Measurements from ENCODE around the gene NAPG.
"Not testable (repeated sequence)": the region's sequence is repeated elsewhere in the genome, so short reads cannot be mapped to it uniquely, and the experiment has no call there.

The NAPG gene

DNA sequence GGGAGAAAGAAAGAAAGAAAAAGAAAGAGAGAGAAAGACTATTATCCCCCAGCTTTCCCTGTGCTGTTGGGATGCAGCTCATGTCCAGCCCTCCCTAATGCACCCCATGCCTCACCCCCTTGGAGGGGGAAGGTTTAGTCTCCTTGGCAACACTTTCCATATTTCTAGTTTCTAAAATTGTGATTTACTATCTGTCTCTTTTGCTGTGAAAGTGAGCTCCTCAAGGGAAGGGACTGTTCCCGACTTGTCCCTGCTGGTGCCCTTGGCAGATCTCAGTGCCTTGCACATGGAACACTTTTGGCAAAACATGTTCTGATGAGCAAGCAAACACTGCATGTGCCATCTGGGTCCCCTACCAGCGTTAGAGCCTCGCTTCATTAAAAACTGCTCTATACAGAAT lies 11.7 kb upstream of the NAPG start:
- DNase-seq (ENCODE audit: low read depth in 2 of 2) = no peak

DNA sequence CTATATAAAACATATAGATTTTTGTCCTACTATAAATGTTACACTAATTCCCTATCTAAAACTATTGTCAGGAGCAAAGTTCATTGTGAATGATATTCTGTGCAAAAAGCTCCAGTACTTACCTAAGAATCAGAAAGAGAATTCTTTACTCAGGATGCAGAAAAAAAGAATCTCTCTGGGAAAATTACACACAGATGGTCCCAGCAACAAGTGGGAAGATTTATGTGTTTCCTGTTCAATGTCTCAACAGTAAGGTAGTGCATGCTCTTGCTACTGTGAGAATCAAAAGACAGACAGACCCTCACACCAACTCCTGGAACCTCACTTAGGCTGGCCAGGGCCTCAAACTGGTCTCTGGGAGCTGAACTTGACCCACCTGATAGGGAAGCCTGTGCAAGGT lies 11.2 kb upstream of the NAPG start:
- no peak for DNase-seq (ENCODE audit: low read depth in 2 of 2)

DNA sequence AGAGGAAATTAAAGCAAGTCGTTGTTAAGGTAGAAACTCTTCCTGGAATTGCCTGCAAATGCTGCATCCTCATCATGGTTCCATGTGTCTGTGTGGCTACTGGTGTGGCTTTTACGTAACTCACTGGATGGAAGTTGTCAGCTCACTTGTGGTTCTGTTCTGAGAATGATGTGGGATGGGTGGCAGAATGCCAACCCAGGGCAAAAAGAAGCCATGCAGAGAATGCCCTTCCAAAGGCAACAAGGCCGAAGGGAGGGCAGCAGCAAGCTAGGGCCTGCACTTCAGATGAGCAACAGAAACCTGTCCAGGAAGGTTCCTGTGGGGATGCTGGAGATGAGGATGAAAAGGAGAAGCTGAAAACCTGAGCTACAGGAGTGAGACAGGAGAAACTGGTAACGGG lies 10.4 kb upstream of the NAPG start:
- DNase-seq (ENCODE audit: low read depth in 2 of 2) = no peak

DNA sequence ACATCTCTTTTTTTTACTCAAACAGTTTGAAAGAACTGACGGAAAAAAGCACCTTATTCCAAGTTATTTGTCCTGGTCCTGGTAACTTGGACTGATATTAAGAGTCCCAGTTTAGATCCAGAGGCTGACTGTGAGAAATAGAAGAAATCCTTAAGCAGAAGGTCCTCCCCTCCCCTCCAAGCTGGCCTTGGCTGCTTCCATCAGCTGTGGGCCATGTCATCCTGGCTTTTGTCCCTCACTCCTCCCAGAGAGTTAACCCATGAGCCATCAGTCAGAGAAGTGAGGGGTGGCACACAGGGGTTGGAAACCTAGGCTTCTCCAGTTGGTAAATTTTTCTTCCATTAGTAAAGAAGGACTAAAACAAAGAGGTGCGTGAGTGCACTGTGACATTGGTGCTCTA lies 9.7 kb upstream of the NAPG start:
- DNase-seq (ENCODE audit: low read depth in 2 of 2) = no peak

DNA sequence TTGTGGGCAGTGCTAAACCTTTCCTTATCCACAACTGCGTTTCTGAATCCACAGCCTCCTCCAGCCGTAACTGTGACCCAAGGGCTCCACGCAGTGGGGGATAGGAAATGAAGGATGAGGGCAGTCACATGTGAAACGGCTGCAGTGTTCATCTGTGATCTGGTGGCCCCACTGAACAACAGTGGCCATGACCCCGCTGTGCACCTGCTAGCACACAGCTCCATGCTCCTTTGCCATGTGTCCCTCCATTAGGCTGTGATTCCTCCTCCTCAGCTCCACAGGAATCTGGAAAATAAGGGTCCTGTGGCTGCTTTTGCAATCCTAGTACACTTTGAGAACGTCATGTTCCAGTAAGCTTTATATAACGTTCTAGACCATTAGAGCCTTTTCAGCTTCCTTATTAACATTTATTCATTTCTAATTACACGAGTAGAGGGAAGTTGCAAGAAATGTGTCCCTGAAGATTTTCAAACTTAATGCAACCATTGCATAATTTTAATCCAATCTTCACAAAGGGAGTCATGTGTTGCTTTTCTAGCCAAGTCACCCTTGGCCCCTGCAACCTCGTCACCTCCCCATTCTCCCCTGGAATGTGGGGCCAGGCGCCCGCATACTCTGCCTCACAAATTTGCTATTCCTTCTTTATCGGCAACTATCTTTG lies 7.1 kb upstream of the NAPG start:
- DNase-seq (ENCODE audit: low read depth in 2 of 2) = no peak

DNA sequence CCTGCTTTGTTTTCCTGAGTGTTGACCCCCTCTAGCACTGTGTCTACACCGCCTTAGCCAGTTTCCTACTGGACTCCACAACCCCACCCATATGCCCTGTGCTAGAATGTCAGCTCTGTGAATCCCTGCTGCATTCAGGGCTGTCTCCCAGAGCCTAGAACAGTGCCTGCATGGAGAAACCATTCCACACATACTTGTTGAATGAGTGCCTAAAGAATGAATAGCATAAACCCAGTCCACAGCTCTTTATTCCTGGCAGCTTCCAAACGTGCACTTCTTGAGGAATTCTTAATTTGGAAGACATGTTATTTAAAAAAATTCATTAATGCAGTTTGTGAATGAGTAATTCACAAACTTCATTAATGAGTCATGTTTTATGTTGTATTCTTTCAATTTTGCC lies 6.5 kb upstream of the NAPG start:
- DNase-seq (ENCODE audit: low read depth in 2 of 2) = no peak

DNA sequence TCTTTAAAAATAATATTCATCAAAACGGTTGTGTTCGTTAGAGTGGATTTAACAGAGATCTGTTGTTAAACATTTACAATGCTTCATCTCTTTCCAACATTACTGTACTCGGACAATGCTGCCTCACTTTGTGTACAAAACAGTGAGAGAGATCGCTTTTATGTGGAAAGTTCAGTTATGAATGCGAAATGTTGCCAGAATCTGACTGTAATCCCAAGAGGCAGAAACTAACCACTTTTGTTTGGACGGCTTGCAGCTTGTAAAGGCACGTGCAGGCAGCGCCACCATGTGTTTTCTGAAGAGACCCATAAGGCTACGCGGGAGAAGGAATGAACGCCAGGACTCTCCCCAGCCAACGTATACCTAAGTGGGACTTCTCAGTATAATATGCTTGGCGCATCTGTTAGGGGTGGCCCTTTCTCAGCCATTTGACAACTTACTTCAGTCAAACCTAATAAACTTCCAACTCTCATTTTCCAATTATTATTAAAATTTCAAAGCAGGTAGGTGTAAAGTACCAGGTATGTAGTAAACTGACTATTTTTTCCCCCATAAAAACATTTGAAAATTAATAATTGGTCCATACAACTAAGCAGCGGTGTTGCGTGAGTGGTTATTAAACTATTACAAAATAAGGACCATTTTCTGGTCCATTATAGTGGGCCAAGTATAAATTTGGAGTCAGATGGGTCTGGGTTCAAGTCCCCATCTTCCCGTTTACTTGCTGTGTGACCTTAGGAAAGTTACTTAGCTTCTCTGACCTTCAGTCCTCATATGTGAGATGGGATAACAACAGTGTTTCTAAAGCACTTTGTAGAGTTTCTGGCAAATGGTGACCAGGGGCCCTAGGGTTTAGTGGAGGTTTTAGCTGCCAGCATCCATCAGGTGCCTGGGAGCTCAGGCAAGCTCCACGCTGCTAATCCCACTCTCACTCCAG lies 5.6 kb upstream of the NAPG start:
- DNase-seq (ENCODE audit: low read depth in 2 of 2) = peak in 1 of 2 donors; percentile 23

DNA sequence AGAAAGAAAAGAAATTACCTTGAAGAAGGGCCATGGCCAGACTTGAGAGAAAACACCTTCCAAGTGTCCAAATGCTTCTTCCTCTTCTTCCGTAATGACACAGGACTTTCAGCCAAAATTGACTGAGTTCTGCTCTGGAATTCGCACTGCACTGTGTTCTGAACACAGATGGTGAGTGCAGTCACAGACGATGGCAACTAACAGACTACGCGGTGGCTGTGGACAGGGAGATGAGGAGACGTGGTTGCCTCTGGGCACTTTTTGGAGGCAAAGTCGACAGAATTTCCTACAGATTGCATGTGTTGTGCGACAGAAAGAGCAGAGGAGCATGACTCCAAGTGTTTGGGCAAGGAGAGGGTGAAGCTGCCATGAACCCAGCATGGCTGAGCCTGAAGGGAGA lies 4.3 kb upstream of the NAPG start:
- no peak for DNase-seq (ENCODE audit: low read depth in 2 of 2)

DNA sequence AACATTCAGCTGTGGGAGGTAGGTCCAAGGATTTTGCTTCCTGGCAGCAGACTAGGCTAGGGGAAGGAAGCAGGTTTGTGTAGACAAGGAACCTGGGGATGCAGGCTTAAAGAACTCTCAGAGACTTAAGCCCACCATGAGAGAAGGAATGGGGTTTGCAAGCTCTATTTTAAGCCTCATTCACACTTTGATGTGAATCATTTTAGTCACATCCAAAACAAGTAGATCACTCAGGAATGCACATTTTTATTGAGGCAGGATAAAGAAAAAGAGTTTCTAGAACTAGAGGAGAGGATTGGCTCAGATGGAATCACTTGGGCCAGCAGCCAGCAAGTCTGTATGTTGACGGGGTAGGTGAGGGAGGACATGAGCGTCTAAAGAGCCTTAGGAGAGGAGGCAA lies 3.3 kb upstream of the NAPG start:
- DNase-seq (ENCODE audit: low read depth in 2 of 2) = no peak

DNA sequence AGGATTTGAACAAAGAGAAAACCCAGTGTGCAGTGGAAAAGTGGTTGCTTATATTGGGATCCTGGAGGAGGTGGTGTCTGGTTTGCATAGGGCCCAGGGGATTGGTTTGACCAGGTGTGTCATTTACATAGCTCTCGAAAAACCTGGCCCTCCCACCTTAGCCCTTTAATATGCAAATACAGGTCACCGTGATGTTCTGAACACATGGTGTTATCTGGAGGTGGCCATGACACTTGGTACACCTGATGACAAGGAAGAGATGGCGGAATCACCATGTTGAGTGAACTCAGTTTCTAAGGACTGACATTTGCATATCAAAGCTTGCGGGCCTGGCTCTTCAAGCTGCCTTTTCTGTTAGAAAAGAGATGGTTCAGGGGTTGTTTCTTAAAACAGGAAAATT lies 2.3 kb upstream of the NAPG start:
- no peak for DNase-seq (ENCODE audit: low read depth in 2 of 2)

DNA sequence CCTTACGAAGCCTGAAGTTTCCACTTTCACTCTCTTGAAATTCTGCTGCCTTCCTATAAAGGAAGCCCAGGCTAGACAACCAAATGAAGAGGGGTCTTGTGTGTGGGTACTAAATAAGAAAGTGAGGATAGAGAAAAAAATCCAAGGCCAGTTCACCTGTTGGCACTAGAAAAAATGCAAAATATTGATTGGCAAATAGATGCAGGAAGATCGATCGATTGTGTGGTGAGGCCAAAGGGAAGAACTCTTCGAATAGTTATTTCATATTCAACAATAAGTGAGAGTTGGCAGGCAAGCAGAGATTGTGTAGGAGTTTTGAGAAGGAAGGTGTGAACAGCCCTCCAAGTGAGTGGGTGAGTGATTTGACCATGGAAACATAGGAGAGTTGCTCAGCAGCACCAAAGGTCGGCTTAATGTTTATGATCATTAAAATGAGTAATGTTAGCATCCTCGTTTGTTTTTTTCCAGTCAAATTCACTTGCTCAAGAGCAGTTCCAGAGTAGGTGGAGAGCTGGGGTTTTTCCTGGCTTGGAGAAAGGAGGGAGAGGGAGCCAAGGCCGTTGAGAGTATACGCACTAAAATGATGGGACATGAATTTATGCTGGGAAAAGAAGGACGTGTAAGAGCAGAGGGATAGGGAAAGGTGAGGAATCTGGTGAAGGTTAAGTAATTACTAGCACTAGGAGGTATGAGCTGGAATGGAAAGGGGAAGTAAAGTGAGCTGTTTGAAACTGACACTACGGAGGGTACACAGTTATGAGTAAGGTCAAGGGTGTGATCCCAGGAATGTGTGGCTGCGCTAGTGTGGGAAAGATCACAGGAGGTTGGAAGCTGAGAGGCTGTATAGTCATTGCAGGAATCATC lies 1.1 kb upstream of the NAPG start:
- DNase-seq (ENCODE audit: low read depth in 2 of 2) = no peak

DNA sequence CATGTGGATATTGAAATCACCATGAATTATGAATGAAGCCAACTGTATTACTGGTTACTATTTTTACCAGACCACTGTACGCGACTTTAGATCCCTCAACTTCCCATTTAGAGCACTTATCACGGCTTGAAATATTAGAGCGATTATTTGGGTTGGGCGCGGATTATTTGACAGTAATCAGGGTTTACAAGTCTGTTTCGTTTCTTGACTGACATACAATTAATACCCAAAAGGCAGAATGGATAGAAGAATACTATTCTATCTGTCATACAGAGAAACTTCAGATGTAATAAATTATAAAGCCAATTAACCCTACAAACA lies 496 bp upstream of the NAPG start:
- no peak for DNase-seq (ENCODE audit: low read depth in 2 of 2)

DNA sequence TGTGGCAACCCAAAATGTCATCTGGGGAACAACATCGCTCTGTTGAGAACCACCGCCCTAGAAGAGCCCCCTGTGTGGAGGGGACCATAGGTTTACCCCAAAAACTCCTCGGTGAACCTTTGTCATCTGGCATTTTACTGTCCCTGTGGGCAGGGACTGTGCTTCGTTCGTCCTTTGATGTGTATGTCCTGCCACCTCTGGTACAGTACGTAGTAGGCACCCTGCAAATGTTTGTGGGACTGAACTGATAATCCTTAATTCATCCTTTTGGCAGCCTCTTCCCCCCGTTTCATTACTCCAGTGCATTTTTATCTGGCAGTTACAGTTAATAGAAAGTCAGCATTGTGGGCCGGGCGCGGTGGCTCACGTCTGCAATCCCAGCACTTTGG lies 728 bp downstream of the NAPG start:
- DNase-seq (ENCODE audit: low read depth in 2 of 2) = no peak

DNA sequence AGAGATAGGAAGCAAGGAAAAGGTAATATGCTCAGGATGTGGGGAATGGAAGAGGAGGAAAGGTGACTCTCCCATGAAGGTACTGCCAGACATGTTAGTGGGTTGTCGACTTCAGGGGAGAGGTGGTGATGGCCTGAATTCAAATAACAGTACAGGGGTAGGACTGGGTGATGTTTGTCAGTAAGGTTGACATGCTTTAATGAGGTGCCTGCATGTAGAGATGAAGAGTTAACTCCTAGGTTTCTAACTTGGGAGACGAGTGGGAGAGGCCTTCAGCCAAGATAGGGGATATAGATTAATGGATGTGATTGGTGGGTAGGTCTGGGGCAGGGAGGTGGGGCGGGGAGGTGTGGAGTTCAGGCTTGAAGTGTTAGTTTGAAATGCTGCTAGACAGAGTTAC lies 2.6 kb downstream of the NAPG start:
- no peak for DNase-seq (ENCODE audit: low read depth in 2 of 2)

DNA sequence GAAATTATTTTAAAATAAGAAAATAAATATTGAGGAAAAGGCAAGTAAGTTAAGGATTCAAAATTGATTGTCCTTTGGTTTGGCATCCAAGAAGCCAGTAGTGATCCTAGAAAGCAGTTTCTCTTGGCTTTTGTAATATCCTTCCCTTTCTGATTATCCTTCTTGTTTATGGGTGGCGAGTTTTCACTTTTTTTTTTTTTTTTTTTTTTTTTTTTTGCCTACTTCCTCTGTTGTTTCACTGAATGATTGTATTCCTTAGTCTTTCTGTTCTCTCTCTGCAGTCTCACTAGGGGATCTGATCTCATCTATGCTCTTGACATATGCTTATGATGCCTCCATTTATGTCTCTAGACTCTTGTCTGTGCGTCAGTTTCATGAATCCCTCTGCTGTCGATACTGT lies 4.2 kb downstream of the NAPG start:
- DNase-seq (ENCODE audit: low read depth in 2 of 2) = no peak

DNA sequence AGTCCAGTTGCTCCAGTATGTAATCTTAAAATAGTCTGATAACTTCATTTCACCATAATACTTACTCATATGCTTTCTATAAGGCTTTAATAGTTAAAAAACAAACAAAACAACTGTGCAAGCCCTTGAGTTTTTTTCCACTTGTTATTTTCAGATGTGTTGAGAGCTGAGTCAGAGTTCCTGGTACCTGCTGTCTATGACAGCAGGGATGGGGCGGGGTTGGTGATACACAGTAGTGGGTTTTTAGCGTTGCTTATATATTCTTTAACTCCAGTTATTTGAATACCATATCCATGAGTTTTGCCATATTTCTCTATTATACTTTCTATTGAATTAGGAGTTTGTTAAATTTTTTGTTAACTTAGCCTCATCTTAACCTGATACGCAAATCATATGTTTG lies 5.0 kb downstream of the NAPG start:
- peak in 1 of 2 donors; percentile 25 for DNase-seq (ENCODE audit: low read depth in 2 of 2)

DNA sequence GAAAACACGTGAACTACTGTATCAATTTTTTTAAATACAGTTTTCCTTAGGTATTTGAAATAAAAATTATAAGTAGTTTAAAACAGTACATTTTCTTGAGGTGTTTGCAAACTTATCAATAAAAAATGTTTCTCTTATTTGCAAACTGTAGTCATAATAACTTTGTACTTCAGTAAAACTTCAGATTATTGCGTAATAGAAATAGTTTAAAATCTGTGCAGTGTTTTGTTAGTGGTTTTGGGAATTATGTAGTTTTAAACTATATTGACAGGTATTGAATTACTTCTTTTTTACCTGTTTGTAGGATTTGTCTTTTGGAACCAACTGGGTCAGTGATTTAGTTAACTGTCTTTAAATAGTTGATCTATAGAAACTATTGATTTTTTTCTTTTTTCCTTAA lies 7.3 kb downstream of the NAPG start:
- DNase-seq (ENCODE audit: low read depth in 2 of 2) = no peak

DNA sequence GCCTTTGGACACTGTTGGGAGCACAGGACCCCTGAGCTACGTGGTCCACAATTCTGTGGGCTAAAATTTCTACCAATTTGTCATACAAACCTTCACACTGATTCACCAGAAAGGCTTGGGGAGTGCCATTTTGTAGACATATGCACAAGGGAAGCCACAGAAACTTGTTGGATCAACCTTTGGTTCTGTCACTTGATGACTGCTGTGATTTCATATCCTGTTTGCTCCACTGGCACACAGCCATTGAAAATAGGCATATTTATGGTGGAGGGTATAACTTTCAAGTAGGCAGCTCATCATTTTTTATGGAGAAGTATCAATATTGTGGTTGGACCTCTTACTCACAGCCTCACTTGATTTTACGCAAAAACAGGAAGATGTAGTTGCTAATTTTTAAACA lies 10.5 kb downstream of the NAPG start:
- DNase-seq (ENCODE audit: low read depth in 2 of 2) = no peak

DNA sequence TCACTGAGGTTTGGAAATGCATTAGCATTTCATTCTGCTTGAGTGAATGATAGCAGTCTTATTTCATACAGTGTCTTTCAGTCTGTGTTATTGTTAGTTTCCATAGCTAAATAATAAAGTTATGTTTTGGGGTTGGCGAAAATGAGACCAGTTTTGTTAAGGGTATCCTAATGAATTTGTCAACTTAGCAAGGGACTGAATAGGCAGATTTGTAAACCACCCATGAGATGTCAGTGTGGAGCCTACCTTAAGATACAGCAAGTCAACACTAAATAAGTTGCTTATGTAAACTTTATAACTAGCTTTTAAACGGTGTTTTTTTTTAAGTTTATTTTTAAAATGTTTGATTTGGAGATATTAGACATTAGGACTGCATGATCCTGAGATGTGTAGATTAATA lies 11.9 kb downstream of the NAPG start:
- no peak for DNase-seq (ENCODE audit: low read depth in 2 of 2)

DNA sequence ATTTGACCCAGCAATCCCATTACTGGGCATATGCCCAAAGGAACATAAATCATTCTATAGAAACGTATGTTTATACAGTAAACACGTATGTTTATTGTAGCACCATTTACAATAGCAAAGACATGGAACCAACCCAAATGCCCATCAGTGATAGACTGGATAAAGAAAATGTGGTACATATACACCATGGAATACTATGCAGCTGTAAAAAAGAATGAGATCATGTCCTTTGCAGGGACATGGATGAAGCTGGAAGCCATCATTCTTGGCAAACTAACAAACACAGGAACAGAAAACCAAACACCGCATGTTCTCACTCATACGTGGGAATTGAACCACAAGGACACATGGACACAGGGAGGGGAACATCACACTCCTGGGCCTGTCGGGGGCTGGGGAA lies 13.3 kb downstream of the NAPG start:
- not testable (repeated sequence) for DNase-seq (ENCODE audit: low read depth in 2 of 2)

DNA sequence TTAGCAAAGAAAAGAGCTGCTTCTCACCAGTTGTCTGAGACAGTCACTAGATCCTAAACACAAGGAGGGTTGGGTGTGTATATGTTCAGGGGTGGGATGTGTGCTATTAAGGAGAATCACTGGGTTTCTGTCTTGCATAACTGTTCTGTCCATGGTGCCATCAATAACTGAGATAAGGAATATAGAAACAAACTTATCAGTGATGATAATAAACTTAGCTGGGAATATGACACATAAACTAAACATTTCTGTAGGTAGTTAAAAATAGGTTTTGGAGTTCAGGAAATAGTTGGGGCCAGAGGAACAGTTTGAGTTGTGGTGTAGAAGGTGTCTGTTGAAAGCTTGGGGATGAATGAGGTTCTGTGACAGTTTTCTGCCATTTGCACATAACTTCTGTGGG lies 17.4 kb downstream of the NAPG start:
- no peak for DNase-seq (ENCODE audit: low read depth in 2 of 2)

DNA sequence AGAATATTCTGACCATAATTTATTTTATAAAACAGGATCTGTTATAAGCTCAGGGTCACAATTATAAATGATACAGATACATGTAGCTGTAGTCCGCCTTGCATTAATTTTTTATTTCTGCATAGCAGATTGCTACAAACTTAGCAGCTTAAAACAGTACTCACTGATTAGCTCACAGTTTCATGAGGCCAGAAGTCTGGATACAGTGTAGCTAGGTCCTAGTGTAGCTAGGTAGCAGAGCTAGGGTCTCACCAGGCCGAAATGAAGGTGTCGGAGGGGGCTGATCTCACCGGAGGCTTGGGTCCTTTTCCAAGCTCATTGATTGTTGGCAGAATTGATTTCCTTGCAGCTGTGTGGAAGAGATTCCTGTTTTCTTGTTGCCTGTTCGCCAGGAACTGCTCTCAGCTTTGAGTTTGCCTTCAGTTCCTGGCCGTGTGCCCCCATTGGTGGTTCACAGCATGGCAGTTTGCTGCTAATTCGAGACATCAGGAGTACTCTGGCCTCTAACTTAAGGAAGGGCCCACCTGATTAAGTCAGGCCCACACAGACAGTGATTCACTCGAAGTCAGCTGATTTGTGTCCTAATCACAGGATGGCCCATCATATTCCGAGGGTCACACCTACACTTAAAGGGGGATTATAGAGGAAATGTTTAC lies 18.4 kb downstream of the NAPG start:
- DNase-seq (ENCODE audit: low read depth in 2 of 2) = no peak
